HEK293 (cell line): Measurements from ENCODE around the gene TBC1D5.

ENCODE experiments used
- BCL11A ChIP-seq: fragments of 450-650 bp; formaldehyde crosslinking; IDR thresholded peaks from 2 replicates; pipeline ENCODE4 v1.5.1; 2016; ENCODE audit warnings: low read depth, missing biosample characterization, missing genetic modification characterization
- CTCF ChIP-seq: fragments of 450-650 bp; formaldehyde crosslinking; IDR thresholded peaks from 2 replicates; pipeline ENCODE4 v1.5.1; 2016; ENCODE audit warnings: missing biosample characterization, missing genetic modification characterization
- HOXA7 ChIP-seq: sonication (generic); formaldehyde crosslinking; IDR thresholded peaks from 2 replicates; pipeline ENCODE4 v1.8.1; 2022; ENCODE audit warnings: missing genetic modification reagents, borderline replicate concordance
- PRDM10 ChIP-seq: fragments of 450-650 bp; formaldehyde crosslinking; IDR thresholded peaks from 2 replicates; pipeline ENCODE4 v1.5.1; 2016; ENCODE audit warnings: missing biosample characterization, missing genetic modification characterization
- SETDB1 ChIP-seq: IDR thresholded peaks from one replicate; pipeline ENCODE4 v1.6.1; 2017; ENCODE audit warnings: mild to moderate bottlenecking, low read length, moderate library complexity, mixed read lengths; ENCODE audit not compliant: insufficient read length
- YY1 ChIP-seq: fragments of 450-650 bp; formaldehyde crosslinking; IDR thresholded peaks from 2 replicates; pipeline ENCODE4 v1.5.1; 2018; ENCODE audit warnings: missing biosample characterization, missing genetic modification characterization
- ZBTB1 ChIP-seq: fragments of 450-650 bp; formaldehyde crosslinking; IDR thresholded peaks from 2 replicates; pipeline ENCODE4 v1.5.1; 2016; ENCODE audit warnings: missing biosample characterization, missing genetic modification characterization
- ZEB2 ChIP-seq: fragments of 450-650 bp; formaldehyde crosslinking; IDR thresholded peaks from 2 replicates; pipeline ENCODE4 v1.5.1; 2016; ENCODE audit warnings: missing biosample characterization, missing genetic modification characterization
- ZNF133 ChIP-seq: fragments of 450-650 bp; formaldehyde crosslinking; IDR thresholded peaks from 2 replicates; pipeline ENCODE4 v1.5.1; 2016; ENCODE audit warnings: missing biosample characterization, missing genetic modification characterization
- ZNF19 ChIP-seq: fragments of 450-650 bp; formaldehyde crosslinking; IDR thresholded peaks from 2 replicates; pipeline ENCODE4; 2016; ENCODE audit warnings: missing biosample characterization, missing genetic modification characterization, low read depth
- ZNF335 ChIP-seq: fragments of 450-650 bp; formaldehyde crosslinking; conservative IDR thresholded peaks from 2 replicates; pipeline ENCODE4 v1.5.1; 2016; ENCODE audit warnings: missing biosample characterization, missing genetic modification characterization
- ZNF530 ChIP-seq: fragments of 450-650 bp; formaldehyde crosslinking; IDR thresholded peaks from 2 replicates; pipeline ENCODE4 v1.5.1; 2016; ENCODE audit warnings: low read depth, missing biosample characterization, missing genetic modification characterization
- ZNF623 ChIP-seq: fragments of 450-650 bp; formaldehyde crosslinking; IDR thresholded peaks from 2 replicates; pipeline ENCODE4 v1.5.1; 2016; ENCODE audit warnings: missing biosample characterization, missing genetic modification characterization

DNA sequence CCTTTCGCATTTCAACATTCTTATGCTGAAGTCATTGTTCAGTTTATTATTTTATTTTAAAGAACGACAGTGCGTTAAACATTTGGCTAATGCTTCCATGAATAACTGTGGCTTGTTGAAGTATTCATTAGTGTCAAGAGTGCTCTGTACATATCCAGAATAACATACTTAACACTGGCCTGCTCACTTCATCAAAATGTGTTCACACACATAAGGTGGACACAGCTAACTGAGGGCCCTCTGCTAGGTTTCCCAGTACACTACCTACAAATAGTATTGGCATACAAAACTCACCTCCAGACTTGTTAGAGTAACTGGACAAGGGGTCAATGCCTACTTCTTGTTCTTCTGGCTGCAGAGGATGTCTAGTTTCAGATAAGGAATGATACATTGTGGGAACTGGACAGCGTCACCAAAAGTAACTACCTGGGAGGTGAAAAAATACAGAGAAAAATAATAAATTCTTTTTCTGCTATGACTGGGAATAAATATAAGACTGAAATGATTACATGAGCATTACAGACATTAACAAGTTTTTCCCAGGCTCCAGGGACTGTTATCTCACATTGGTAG lies 234.2 kb downstream of the TBC1D5 start:
- no peak for TF ChIP-seq CTCF (tag by site-specific recombination)
- TF ChIP-seq HOXA7 (CRISPR knock-in tag), result no peak
- no peak for TF ChIP-seq ZNF623 (tag by site-specific recombination)
- no peak for TF ChIP-seq ZEB2 (tag by site-specific recombination)
- TF ChIP-seq ZNF335 (tag by site-specific recombination), result no peak
- TF ChIP-seq ZNF19, result no peak
- no peak for TF ChIP-seq YY1 (tag by site-specific recombination)
- TF ChIP-seq PRDM10 (tag by site-specific recombination), result no peak
- TF ChIP-seq ZNF133 (tag by site-specific recombination), result no peak
- no peak for TF ChIP-seq ZBTB1 (tag by site-specific recombination)
- no peak for TF ChIP-seq ZNF530 (tag by site-specific recombination)
- TF ChIP-seq BCL11A (tag by site-specific recombination), result no peak
- no peak for TF ChIP-seq SETDB1
